Stimulated activated naive B cell treated with anti-CD40 and anti-IgM and Interleukin-4, amounts not matched to agents 10 μg/mL and 1 μg/mL and 100 μg/mL, for 72 hours (primary cell): ENCODE results near the gene CDC42EP1.
"Not testable (repeated sequence)": the region's sequence is repeated elsewhere in the genome, so short reads cannot be mapped to it uniquely, and the experiment has no call there.

Experiments
- ATAC-seq, 2 donors: fragments of 150-1000 bp; cut with Tn5 transposase; replicated peaks; 2 replicates each; pipeline ENCODE4 v1.10.0; 2021; ENCODE audit warnings: moderate library complexity in 1 of 2
- DNase-seq: peaks from one replicate; pipeline ENCODE4 v3.0.0; 2021
- H3K27ac Mint-ChIP-seq: one replicate; pipeline ENCODE4 v1.8.0; 2022; ENCODE audit warnings: mild to moderate bottlenecking, mixed read lengths
- H3K27me3 Mint-ChIP-seq, 2 donors: one replicate each; pipeline ENCODE4 v1.8.0; 2022; ENCODE audit warnings: mixed read lengths in 2 of 2
- H3K36me3 Mint-ChIP-seq, 2 donors: one replicate each; pipeline ENCODE4 v1.8.0; 2022; ENCODE audit warnings: mixed read lengths in 2 of 2, mild to moderate bottlenecking in 1 of 2
- H3K4me1 Mint-ChIP-seq, 2 donors: one replicate each; pipeline ENCODE4 v1.8.0; 2022; ENCODE audit warnings: mixed read lengths in 2 of 2, mild to moderate bottlenecking in 1 of 2
- H3K4me3 Mint-ChIP-seq, 2 donors: one replicate each; pipeline ENCODE4 v1.8.0; 2022; ENCODE audit warnings: mild to moderate bottlenecking in 2 of 2, mixed read lengths in 2 of 2, moderate library complexity in 1 of 2
- H3K9me3 Mint-ChIP-seq, 2 donors: one replicate each; pipeline ENCODE4 v1.8.0; 2022; ENCODE audit warnings: mixed read lengths in 2 of 2, mild to moderate bottlenecking in 1 of 2

Gene CDC42EP1

DNA sequence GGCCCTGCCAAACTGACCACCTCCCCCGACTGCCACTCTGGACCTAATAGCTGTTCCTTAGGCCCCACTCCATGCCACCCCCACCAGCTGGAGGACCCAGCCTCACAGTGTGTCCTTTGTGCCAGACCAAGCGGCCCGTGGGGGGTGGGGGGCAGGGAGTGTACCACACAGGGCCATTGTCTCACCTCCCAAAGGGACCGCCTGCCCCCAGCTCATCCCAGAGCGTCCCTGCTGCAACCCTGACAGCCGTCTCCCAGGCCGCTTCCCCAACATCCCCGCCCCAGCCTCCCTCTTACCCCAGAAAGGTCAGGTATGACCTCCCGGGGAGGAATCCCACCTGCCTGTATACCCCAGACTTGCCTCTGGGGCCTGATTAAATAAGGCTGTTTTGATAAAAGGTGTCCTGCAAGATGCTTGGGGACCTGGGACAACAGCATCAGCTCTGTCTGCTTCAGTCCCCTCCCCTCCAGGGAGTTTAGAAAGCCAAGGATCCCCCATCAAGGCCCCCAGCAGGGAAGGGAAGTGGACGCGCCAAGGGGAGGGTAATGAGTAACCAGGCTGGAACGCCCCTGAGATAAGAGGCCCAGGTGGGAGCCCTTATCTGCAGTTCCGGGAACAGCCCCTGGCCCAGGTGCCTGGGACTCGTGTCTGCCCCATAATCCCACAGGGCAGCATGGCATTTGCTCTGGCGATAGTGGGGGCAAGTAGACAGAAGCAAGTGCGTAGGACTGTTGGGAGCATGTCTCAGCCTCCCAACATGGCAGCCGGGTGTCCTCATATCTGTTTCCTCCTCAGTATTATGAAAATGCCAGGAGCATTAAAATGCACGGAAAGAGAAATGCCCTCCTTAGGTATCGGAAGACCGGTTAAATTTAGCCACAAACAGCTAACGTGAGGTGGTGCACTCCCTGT is 9.0 kb downstream of the CDC42EP1 start:
- H3K27ac Mint-ChIP-seq: no peak overlapping the region
- DNase-seq (no peak), ATAC-seq (no peak)
- H3K27me3 Mint-ChIP-seq: peaks cover 3 to 31% of the 10 kb centered on the region in 2 donors
- no peak overlapping the region for H3K4me3 Mint-ChIP-seq
- H3K4me1 Mint-ChIP-seq: peaks cover 18 to 22% of the 10 kb centered on the region in 2 donors
- H3K36me3 Mint-ChIP-seq: no peaks in the 10 kb centered on the region
- H3K9me3 Mint-ChIP-seq: no peaks in the 10 kb centered on the region

DNA sequence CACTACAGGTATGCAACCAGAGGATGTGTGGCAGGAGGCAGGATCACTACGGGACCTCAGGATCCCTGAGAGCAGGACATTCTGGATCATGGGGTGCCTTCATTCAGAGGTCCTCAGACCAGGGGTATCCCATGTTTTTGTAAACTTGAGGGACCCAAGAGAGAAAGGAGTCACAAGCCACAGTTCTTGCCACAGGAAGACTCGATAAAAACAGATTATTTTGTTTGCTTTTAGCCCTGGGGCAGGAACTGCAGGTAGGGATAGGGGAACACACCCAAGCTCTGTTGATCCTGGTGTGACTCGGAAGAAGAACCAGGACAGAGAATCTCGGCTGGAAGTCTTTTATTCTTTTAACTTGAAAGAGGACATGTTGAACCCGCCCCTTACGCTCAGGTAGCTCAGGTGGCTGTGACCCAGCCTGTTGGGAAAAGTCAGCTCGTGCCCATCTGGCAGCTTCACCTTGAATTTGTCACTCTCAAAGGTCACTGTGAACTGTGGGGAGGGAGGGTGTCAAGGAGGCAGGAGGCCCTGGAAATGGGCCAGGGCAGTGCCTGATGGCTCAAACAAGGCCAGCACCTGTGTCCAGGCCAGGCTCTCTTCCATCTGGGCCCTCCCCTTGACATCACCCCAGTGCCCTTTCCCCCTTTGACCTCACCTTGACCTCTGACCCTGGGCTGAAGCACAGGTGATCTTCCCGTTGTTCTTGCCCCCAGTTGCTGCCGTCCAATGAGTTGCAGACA is 9.8 kb downstream of the CDC42EP1 start:
- ATAC-seq (no peak), DNase-seq (no peak)
- peaks cover 21 to 22% of the 10 kb centered on the region in 2 donors for H3K4me1 Mint-ChIP-seq
- H3K4me3 Mint-ChIP-seq: no peak overlapping the region
- no peak overlapping the region for H3K27ac Mint-ChIP-seq
- peaks cover 3 to 31% of the 10 kb centered on the region in 2 donors for H3K27me3 Mint-ChIP-seq
- H3K36me3 Mint-ChIP-seq: no peaks in the 10 kb centered on the region
- no peaks in the 10 kb centered on the region for H3K9me3 Mint-ChIP-seq

DNA sequence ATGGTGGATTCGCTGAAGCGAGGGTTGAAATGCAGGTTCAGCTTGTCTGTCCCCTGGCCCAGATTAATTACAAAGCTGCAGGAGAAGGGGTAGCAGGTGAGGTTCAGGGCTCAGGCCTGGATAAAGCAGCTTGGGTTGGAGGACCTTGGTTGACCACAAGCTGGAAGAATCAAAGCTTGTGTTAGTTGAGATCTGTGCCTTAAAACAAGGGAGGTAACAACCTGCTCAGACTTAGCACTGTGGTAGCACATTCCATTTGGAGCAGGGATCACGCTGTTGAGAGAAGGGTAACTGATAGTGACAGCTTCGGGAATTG is 10.3 kb downstream of the CDC42EP1 start:
- ATAC-seq (no peak), DNase-seq (no peak)
- H3K27ac Mint-ChIP-seq: no peak overlapping the region
- no peaks in the 10 kb centered on the region for H3K9me3 Mint-ChIP-seq
- peaks cover 3 to 31% of the 10 kb centered on the region in 2 donors for H3K27me3 Mint-ChIP-seq
- peaks cover 21% of the 10 kb centered on the region in 2 donors for H3K4me1 Mint-ChIP-seq
- H3K4me3 Mint-ChIP-seq: no peak overlapping the region
- H3K36me3 Mint-ChIP-seq: no peaks in the 10 kb centered on the region

DNA sequence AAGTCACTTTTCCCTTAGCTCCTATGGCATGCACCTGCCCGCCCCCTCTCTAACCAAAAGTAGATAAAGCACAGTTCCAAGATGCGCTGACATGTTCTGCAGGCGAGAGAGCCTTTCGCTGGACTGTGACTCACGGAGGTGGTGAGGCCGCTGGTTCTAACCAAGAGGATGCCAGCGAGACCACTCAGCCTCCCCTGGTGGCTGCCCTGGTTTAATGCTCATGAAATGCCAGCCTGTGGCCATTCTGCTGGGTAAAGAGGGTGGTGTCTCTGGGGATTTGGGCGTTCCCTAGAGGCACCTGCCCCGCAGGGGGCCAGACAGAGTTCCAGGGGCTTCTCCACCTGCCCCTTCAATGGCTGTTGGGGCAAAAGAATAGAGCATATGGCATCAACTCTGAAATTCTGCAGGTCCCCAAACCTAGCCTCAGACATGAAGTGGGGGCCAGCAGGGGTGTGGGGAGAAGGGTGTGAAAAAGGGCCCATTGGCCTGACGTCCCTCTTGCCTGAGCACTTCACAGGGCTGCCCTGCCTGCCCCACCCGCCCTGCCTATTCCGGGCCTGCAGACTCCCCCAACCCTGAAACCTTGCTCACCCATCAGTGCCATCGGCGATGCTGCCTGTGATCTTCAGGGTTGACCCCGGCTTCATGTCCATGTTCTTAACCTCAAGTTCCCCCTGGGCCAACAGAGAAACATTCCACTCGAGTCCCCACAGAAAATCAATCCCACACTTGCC is 11.1 kb downstream of the CDC42EP1 start:
- Mint-ChIP-seq H3K36me3 (no peaks in the 10 kb centered on the region), H3K4me1 (peaks cover 13 to 15% of the 10 kb centered on the region in 2 donors), H3K9me3 (no peaks in the 10 kb centered on the region), H3K27me3 (peaks cover 0 to 25% of the 10 kb centered on the region in 2 donors), H3K4me3 (no peak overlapping the region), H3K27ac (no peak overlapping the region)
- DNase-seq (no peak), ATAC-seq (no peak)

DNA sequence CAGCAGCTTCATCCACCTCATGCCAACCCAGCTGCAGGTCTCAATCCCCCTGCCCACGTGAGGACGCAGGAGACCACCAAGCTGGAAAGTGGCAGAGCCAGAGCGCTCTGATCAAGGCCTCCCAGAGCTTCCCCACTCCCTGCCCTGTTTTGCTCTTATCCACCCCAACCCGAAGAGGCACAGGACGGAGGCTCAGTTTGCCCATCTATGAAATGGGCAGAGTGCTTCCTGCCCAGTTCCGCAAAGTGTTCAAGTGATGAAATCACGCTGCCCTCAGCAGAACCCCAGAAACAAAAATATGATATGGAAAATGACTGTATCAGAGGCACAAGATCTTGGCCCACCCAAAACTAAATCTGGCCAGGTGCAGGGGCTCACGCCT is 11.7 kb downstream of the CDC42EP1 start:
- Mint-ChIP-seq H3K4me3 (no peak overlapping the region), H3K9me3 (no peaks in the 10 kb centered on the region), H3K27me3 (peaks cover 0 to 25% of the 10 kb centered on the region in 2 donors), H3K4me1 (peaks cover 7 to 13% of the 10 kb centered on the region in 2 donors), H3K27ac (no peak overlapping the region), H3K36me3 (no peaks in the 10 kb centered on the region)
- ATAC-seq (no peak), DNase-seq (no peak)

DNA sequence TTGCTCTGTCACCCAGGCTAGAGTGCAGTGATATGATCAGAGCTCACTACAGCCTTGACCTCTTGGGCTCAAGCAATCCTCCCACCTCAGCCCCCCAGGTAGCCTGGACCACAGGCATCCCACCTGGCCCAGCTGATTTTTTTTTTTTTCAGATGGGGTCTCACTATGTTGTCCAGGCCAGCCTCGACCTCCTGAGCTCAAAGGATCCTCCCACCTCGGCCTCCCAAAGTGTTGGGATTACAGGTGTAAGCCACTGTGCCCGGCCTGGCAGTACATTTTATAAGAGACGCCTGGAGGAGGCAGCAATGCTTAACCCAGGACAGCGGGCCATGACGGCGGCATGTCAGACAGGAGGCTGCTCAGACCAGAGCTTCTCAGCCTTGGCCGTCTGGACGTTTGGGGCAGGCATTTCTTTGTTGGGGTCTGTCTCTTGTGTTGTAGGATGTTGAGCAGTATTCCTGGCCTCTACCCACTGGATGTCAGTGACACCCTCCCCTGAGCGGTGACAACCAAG is 15.3 kb downstream of the CDC42EP1 start:
- no peak overlapping the region for H3K4me3 Mint-ChIP-seq
- no peaks in the 10 kb centered on the region for H3K9me3 Mint-ChIP-seq
- H3K27me3 Mint-ChIP-seq: peaks cover 0 to 20% of the 10 kb centered on the region in 2 donors
- peaks cover 9 to 11% of the 10 kb centered on the region in 2 donors for H3K4me1 Mint-ChIP-seq
- no peak overlapping the region for H3K27ac Mint-ChIP-seq
- DNase-seq: no peak
- H3K36me3 Mint-ChIP-seq: no peaks in the 10 kb centered on the region
- no peak for ATAC-seq

DNA sequence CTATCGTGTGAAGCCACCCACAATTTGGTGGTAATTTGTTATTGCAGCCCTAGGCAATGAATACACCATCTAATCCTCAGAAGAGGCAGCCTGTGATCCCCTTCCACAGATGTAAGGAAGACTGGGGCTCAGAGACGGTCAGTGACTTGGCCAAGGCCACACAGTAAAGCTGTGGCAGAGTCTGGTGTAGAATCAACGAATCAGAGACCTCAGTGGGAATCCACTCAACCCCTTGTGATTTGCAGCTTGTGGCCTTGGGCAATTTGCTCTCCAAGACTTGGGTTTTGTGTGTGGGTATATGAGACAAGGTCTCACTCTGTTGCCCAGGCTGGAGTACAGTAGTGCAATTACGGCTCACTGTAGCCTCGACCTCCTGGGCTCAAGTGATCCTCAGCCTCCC is 17.7 kb downstream of the CDC42EP1 start:
- DNase-seq (no peak), ATAC-seq (no peak)
- no peak overlapping the region for H3K27ac Mint-ChIP-seq
- peaks cover 0 to 17% of the 10 kb centered on the region in 2 donors for H3K27me3 Mint-ChIP-seq
- no peaks in the 10 kb centered on the region for H3K36me3 Mint-ChIP-seq
- no peaks in the 10 kb centered on the region for H3K9me3 Mint-ChIP-seq
- H3K4me1 Mint-ChIP-seq: peaks cover 11 to 12% of the 10 kb centered on the region in 2 donors
- H3K4me3 Mint-ChIP-seq: no peak overlapping the region

DNA sequence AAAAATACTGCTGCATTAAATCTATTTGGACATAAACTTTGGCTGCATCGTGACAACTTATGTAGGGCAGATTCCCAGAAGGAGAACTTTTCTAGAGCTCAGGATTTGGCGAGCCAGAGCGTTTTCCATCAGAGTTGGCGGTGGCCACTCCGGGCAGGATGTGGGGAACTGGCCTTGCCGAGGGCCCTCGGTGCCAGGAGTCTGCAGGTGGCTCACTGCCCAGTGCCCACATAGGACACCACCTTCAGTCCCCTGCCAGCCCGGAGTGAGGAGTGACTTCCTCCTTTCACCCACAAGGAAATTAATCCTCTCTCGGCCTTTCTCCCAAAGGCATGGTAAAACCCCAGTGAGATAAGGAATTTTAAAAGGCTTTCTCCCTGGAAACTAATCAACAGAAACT is 21.2 kb downstream of the CDC42EP1 start:
- Mint-ChIP-seq H3K4me1 (peaks cover 9 to 11% of the 10 kb centered on the region in 2 donors), H3K36me3 (no peaks in the 10 kb centered on the region), H3K27ac (no peak overlapping the region), H3K9me3 (no peaks in the 10 kb centered on the region), H3K4me3 (no peak overlapping the region), H3K27me3 (peaks cover 5 to 26% of the 10 kb centered on the region in 2 donors)
- ATAC-seq (no peak), DNase-seq (no peak)

DNA sequence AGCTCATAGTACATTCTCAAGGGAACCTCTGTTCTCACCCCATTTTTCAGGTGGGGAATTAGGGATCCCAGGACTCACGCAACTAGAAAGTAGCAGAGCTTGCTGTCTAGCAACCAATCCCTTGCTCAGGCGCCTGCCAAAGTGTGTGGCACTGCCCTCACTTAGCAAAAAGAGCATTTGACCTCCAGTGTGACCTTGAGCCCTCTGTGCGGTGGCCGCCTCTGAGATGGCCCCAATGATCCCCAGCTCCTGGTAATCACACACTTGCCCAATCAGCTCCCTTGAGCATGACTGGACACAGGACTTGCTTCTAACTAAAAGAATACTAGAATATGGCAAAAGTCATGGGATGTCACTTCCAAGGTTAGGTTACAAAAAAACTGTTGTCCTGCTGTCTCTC is 22.2 kb downstream of the CDC42EP1 start:
- Mint-ChIP-seq H3K4me1 (peaks cover 7 to 11% of the 10 kb centered on the region in 2 donors), H3K4me3 (no peak overlapping the region), H3K27ac (no peak overlapping the region), H3K9me3 (no peaks in the 10 kb centered on the region), H3K27me3 (peaks cover 5 to 26% of the 10 kb centered on the region in 2 donors), H3K36me3 (no peaks in the 10 kb centered on the region)
- no peak for ATAC-seq
- DNase-seq: no peak

DNA sequence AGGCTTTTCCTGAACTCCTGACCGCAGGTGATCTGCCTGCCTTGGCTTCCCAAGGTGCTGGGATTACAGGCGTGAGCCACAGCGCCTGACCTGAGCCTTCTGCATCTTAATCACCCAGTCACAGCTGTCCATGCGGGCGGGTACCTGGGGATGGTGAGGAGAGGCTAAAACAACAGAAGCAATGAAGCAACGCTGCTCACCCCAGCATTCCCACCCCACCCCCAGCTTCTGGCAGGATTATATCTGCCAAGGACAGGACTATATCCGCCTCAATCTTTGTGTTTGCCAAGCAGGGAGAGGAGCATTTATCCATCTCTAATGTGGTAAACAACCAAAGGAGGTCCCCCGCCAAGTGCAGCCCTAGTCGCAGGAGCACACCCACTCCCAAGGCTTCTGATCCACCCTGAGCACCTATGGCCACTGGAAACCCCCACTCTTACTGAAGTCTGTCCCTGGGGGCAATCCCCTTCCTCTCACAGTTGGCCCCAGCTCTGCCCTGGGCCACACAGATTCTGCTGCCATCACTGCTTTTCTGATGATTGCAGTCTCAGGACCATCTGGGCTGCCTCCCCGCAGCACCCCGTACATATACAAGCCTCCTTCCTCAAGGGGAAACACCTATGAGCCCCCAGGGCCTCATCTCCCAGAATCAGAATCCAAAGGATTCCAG is 28.4 kb downstream of the CDC42EP1 start:
- Mint-ChIP-seq H3K27ac (no peak overlapping the region), H3K27me3 (peaks cover 9 to 23% of the 10 kb centered on the region in 2 donors), H3K4me1 (peaks cover 13 to 24% of the 10 kb centered on the region in 2 donors), H3K4me3 (no peak overlapping the region), H3K9me3 (no peaks in the 10 kb centered on the region), H3K36me3 (no peaks in the 10 kb centered on the region)
- ATAC-seq (no peak), DNase-seq (no peak)

DNA sequence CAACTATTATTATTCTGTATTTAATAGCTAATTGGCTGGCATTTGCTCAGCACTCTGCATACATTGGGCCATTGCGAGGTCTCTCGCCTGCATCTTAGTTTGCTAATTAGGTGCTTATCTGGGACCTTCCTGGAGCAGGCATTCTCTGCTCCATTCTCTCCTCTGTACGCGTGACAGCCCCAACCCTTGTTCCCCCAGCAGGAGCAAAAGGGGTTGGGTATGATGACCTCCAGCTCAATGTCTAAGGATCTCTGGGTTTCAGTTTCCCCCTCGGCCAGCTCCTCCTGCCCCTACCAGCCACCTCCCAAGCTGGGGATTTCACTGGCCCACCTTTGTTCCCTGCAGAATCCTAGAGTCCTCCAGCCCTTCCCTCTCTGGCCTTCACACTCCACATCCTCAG is 29.4 kb downstream of the CDC42EP1 start:
- H3K4me1 Mint-ChIP-seq: peaks cover 13 to 24% of the 10 kb centered on the region in 2 donors
- no peak overlapping the region for H3K4me3 Mint-ChIP-seq
- H3K27ac Mint-ChIP-seq: no peak overlapping the region
- no peaks in the 10 kb centered on the region for H3K9me3 Mint-ChIP-seq
- DNase-seq: no peak
- H3K36me3 Mint-ChIP-seq: no peaks in the 10 kb centered on the region
- peaks cover 9 to 29% of the 10 kb centered on the region in 2 donors for H3K27me3 Mint-ChIP-seq
- ATAC-seq: no peak

DNA sequence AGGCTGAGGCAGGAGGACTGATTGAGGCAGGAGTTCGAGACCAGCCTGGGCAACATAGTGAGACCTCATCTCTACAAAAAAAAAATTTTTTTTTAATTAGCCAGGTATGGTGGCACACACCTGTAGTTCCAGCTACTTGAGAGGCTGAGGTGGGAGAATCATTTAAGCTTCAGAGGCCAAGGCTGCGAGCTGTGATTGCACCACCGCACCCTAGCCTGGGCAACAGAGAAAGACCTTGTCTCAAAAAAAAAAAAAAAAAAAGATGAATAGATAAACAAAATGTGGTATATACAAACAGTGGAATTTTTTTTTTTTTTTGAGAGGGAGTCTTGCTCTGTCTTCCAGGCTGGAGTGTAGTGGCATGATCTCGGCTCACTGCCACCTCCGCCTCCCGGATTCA is 30.8 kb downstream of the CDC42EP1 start:
- not testable (repeated sequence) for H3K36me3 Mint-ChIP-seq, H3K4me3 Mint-ChIP-seq, H3K27ac Mint-ChIP-seq, H3K9me3 Mint-ChIP-seq, DNase-seq, ATAC-seq
- peaks cover 13 to 24% of the 10 kb centered on the region in 2 donors for H3K4me1 Mint-ChIP-seq
- peaks cover 4 to 26% of the 10 kb centered on the region in 2 donors for H3K27me3 Mint-ChIP-seq

DNA sequence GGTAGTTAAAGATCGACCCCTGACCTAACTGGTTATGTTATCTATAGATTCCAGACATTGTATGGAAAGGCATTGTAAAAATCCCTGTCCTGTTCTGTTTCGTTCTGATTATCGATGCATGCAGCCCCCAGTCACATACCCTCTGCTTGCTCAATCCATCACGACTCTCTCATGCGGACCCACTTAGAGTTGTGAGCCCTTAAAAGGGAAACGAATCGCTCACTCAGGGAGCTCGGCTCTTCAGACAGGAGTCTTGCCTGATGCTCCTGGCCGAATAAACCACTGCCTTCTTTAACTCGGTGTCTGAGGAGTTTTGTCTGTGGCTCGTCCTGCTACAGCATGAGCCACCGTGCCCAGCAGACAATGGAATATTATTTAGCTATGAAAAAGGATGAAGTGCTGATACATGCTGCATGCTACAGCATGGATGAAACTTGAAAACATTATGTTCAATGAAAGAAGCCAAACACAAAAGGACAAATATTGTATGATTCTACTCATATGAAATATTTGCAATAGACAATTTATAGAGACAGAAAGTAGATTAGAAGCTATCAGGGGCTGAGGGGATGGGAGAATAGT is 31.6 kb downstream of the CDC42EP1 start:
- no peak for DNase-seq
- Mint-ChIP-seq H3K4me1 (peaks cover 13 to 24% of the 10 kb centered on the region in 2 donors), H3K4me3 (peak overlapping the region; percentile 79 to 87), H3K27ac (peak overlapping the region; percentile 47), H3K36me3 (no peaks in the 10 kb centered on the region), H3K9me3 (no peaks in the 10 kb centered on the region), H3K27me3 (peaks cover 4 to 20% of the 10 kb centered on the region in 2 donors)
- no peak for ATAC-seq
